ENCODE measurements around the gene TNFRSF8.
"Not testable (repeated sequence)": the region's sequence is repeated elsewhere in the genome, so short reads cannot be mapped to it uniquely, and the experiment has no call there.

TNFRSF8 gene

DNA sequence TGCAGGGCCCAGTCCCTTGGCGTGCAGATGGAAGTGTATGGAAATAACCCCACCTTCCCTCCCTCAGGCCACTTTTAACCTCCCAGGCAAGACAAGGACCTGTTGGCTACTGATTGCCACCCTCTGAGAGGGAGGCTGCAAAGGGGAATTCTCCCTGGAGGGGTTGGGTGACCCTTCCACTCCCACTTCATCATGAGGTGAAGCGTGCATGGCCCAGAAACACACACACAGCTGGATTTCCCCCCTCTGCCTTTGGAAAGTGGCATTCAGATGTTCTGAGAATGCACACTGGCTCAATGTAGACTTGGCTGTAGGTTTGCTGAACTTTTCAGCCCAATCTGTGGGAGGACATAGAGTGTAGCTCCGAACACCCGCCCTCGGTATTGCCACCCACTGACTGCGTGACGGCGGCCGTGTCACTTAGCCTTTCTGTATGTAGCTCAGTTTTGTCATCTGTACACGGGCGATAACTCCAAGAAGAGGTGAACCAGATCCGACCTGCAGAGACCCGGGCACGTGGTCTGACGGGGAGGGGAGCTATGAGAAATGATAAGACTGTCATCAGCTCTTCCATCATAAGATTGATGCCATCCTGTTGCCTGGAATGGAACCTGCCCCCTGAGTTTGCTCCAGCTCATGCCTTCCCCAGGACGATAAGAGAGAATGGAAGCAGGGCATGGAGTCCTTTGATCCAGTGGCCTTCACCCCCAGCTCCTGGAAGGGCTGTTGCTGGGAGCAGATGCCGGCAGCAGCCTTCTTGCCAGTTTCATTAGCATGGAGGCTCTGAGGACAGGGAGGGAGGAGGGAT, 24.5 kb upstream of the TNFRSF8 start:
- DNase-seq (ENCODE audit: low read depth in 2 of 2, low spot score in 1 of 2), result no peak

DNA sequence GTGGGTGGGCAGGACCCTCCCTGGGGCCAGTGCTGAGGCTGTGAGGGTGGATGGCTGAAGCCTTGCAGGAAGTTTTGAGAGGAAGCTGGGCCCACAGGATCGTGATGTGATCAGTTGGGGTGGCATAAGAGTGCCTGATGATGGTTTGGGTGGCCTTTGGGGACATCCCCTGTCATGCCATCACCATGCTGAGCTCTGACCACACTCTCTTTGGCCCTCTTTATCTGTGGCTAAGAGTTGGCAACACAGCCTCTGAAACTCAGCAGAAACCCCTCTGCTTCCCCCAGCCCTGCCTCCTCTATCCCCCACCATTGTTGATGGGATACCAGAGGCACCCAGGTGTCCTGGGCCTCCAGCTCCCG, 24.0 kb upstream of the TNFRSF8 start:
- DNase-seq (ENCODE audit: low read depth in 2 of 2, low spot score in 1 of 2), result no peak

DNA sequence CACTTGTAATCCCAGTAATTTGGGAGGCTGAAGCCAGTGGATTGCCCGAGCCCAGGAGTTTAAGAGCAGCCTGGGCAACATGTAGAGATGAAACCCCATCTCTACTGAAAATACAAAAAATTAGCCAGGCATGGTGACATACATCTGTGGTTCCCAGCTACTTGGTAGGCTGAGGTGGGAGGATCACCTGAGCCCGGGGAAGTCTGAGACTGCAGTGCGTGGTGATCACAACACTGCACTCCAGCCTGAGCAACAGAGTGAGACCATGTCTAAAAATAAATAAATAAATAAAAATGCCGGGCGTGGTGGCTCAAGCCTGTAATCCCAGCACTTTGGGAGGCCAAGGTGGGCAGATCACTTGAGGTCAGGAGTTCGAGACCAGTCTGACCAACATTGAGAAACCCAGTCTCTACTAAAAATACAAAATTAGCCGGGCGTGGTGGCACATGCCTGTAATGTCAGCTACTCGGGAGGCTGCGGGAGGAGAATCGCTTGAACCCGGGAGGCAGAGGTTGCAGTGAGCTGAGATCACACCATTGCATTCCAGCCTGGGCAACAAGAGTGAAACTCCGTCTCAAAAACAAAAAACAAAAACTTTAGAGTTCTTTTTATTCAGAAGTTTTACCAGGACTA, 23.2 kb upstream of the TNFRSF8 start:
- DNase-seq (ENCODE audit: low read depth in 2 of 2, low spot score in 1 of 2), result not testable (repeated sequence)

DNA sequence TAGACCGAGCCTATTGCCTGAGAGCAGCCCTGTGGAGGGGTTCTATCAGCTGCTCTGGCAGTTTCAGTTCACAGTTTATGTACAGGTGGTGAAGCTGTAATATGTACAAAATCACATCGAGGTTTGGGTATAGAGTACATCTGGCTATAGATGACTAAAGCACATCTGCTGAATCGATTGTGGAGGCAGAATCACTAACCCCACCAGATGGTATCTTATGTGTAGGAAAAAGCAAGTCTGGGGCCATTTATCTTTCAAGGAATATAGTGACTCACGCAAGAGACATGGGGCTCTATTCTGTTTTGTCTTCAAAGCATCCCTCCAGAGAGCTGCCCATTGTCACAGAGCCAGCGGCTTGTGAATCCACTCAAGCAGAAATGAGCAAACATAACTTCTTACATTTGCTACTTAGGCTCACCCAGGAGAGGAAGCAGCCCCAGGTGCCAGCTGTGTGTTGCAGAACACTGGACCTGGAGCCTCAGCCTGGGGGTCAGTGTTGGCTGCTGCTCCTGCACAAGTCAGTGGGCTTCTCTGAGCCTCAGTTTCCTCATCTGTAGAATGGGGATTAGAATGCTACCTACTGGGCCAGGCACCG, 22.5 kb upstream of the TNFRSF8 start:
- DNase-seq (ENCODE audit: low read depth in 2 of 2, low spot score in 1 of 2), result no peak

DNA sequence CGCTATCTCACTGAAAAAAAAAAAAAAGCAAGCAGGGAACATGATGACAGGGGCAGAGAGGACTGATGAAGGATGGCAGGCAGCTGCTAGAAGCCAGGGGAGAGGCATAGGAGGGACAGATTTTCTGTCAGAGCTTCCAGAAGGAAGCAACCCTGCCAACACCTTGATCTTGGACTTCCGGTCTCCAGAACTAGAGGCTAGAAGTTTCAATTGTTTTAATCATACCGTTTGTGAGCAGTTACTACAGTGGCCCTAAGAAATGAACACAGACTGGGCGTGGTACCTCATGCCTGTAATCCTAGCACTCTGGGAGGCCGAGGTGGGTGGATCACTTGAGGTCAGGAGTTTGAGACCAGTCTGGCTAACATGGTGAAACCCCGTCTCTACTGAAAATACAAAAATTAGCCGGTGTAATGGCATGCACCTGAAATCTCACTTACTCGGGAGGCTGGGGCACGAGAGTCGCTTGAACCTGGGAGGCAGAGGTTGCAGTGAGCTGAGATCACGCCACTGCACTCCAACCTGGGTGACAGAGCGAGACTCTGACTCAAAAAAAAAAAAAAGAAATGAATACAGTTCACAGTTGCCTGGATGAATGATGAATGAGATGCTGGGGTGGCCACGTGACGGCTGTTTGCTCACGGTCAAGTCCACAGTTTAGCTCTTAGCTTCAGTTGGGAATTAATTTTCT, 18.8 kb upstream of the TNFRSF8 start:
- DNase-seq (ENCODE audit: low read depth in 2 of 2, low spot score in 1 of 2), result not testable (repeated sequence)

DNA sequence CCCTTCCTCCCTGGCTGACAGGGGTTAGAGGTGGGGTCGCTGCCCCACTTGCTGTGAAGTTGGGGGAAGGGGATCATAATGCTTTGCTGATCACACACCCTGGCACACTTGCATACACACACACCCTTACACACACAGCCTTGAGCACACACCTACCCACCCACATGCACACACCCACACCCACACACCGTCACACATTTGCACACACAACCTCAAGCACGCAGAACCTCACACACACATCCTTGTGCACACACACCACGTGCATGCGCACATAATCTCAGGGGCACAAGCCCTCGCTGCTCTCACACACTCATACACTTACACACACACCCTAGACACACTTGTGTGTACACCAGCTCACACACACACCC, 16.4 kb upstream of the TNFRSF8 start:
- no peak for DNase-seq (ENCODE audit: low read depth in 2 of 2, low spot score in 1 of 2)

DNA sequence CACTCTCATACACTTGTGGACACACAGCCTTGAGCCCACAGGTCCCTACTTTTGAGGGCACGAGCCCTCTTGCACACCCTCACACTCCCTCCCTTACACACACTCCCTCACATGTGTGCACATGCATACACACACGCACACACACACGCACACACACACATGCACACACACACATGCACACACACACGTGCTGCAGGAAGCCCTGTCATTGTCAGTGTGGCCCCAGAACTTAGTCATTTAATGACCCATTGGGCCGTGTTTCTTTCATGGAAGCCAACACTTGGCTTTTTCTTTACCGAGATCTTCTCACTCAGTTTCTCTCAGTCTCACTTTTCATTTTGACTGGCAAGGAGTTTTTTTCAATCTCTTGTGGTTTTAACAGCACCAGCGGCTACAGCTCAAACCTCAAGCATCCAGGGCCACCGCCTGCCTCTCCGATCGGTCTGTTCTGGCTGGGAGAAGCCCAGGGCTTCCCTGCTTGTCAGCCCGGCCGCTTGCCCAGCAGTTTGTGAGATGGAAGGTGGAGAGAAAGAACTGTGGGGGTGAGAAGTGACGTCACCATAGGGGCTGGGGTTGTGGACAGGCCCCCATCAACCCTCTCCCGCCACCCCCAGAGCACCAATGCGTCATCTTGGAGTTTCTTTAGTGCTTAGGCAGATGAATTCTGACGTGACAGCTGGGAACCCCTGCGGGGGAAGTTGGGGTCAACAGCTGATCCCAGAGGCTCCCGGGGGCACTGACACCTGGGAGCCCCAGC, 15.8 kb upstream of the TNFRSF8 start:
- peak; percentile 12 to 33 for DNase-seq (ENCODE audit: low read depth in 2 of 2, low spot score in 1 of 2)

DNA sequence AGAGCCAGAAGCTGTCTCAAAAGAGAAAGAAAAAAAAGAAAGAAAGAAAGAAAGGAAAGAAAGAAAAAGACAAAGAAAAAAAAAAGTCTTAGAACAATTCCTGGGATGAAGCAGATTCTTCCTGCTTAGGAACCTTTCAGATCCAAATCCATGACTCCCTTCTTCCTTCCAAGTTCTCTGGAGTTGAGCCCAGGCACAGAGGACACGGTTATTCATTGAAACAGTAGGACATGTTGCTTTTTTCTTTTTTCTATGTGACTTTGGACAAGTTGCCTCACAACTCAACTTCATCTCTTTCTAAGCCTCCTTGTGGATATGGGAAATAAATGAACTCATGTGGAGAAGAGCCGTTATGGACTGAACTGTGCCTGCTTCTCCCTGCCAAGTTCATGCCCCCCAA, 14.7 kb upstream of the TNFRSF8 start:
- no peak for DNase-seq (ENCODE audit: low read depth in 2 of 2, low spot score in 1 of 2)

DNA sequence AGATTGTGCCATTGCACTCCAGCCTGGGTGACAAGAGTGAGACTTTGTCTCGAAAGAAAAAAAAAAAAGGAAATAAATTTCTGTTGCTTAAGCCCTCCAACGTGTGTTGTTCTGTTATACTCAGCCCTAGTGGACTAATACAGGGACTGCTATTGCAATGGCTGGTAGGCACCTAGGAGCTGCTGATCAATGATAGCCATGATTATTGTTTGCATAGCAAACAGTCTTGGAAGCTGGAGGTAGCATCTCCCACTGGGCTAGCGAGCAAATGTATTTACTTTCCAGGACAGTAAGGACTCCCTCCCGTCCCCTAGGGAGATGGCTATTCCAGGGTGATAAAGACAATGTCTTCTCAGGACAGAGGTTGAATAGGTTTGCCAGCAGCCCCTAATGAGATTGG, 13.5 kb upstream of the TNFRSF8 start:
- DNase-seq (ENCODE audit: low read depth in 2 of 2, low spot score in 1 of 2), result no peak

DNA sequence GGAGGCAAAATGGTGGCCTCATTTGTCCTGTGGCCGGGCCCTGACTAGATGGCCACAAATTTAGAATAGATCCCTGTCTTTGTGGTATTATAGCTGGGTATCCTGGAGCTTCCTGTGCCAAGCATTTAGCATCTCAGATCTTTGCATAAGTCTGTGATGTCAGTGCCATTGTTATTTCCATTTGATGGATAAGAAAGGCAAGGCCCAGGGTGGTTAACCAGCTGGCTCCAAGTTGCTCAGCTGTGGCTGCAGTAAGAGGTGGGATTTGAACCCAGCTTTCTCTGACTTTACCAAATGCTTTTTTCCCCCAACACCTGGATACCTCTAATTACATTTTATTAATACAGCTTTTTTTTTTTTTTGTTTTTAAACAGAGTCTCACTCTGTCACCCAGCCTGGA, 11.7 kb upstream of the TNFRSF8 start:
- DNase-seq (ENCODE audit: low read depth in 2 of 2, low spot score in 1 of 2), result no peak

DNA sequence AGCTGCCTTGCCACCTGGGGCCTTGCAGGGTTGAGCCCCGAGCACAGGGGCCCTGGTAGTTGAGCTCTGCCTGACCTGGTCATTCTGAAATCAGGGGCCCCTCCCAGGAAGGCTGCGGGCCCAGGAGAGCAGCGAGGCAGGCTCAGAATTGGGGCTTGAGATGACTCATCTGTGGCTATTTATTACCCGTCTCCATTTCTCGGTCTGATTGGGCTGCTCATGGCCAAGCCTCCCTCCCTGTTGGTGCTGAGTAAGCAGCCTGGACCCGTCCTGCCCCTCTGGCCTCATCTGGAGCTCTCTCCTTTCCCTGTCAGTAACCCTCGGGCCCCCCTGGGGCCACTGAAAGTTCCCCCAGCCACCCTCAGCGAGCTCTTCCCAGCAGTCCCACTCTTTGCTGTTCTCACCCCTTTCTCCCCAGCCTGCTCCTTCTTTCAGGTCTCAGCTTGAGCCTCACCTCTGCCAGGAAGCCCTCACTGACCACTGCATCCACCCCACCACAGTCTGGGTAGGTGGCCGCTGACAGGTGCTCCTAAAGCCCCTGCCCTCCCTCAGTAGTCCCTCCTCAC, 11.0 kb upstream of the TNFRSF8 start:
- no peak for DNase-seq (ENCODE audit: low read depth in 2 of 2, low spot score in 1 of 2)

DNA sequence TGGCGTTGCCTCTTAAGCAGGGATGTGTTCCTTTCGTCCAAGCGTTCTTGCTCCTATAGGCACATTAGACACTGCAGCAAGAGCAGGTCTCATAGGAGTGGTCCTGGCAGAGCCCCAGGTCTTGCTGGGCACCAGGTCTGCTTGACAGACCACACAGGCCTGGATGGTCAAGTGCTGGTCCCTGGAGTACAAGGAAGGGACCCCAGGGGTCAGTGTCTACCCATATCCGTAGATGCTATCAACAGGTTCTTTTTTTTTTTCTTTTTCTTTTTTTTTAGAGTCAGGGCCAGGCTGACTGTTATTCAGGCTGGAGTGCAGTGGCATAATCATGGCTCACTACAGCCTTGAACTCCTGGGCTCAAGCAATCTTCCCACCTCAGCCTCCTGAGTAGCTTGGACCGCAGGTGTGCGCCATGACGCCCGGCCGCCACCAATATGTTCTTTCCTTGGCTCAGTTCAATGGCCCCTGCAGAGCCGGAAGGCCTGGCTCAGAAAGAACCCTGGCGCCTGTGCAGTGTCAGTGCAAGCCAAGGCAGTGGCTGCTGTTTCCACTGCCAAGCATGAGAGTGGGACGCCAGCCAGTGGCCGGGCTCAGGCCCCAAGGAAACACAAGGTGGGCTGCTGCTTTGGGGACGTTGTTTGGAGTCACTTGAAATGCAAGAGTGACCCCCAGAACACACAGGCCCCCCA, 10.0 kb upstream of the TNFRSF8 start:
- DNase-seq (ENCODE audit: low read depth in 2 of 2, low spot score in 1 of 2), result no peak

DNA sequence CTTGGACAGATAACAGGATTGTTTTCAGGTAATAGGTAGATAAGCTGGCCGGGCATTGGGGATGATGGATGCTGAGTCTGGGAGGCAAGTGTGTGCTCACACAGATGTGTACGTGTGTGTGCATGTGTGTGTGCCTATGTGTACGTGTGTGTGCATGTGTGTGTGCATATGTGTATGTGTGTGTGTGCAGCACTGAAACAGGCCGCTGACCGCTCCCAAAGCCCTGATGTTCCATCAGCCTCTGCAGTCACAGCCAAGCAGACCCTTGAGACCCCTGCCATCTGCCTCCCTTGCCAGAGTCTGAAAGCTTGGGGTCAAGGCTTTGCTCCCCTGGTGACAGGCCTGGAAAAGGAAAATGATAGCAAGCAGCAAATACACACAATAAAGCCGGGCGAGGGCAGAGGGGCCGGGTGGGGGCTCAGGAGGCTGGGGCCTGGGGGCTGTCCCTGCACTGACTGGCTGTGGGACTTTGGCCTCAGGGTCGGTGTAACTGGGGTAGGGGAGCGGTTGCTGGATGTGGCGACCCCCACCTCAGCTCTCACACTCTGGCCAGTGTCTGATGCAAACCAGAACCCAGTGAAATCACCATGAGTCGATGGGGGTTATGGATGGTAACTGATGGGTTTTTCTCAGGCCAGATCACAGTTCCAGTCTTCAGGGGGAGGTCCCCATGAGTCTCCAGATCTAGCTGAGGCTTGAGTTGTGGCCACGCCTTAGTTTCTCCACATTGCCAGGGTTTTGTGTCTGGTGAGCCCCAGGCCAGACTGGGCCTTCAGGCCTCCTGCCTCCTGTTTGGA, 9.2 kb upstream of the TNFRSF8 start:
- no peak for DNase-seq (ENCODE audit: low read depth in 2 of 2, low spot score in 1 of 2)

DNA sequence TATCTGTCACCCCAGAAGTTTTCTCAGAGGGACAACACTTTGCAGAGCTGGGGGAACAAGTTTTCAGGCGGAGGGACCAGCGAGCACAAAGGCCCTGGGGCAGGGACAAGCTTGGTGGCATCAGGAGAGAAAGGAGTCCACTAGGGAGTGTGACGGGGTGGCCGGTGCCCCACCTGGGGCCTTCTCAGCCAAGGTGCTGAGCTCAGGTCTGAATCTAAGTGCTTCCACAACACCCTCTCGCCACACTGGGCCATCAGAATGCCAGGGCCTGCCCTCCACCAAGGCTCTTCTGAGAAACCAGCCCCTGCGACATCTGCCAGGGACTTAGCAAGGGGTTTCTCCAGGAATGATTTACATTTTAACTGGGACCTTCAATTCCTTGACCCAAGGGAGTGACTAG, 7.8 kb upstream of the TNFRSF8 start:
- DNase-seq (ENCODE audit: low read depth in 2 of 2, low spot score in 1 of 2), result no peak

DNA sequence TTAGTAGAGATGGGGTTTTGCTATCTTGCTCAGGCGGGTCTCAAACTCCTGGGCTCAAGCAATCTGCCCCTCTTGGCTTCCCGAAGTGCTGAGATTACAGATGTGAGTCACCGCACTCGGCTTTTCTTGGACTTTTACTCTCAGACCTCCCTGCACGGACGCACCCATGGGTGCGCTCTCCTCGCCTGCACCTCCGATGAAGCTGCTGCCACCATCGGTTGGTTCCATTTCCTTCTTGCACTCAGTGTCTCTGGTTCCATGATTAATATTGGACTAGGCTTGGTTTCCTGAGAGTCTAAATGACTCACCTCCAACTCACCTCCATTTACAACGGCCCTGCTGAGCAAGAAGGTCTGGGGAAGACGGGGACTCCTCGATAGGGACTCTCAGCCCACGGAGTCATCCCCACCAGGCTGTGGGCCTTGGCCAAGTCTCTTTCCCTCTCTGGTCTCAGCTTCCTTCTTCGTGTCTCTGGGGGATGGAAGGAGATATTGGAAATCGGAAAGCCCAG, 6.7 kb upstream of the TNFRSF8 start:
- no peak for DNase-seq (ENCODE audit: low read depth in 2 of 2, low spot score in 1 of 2)

DNA sequence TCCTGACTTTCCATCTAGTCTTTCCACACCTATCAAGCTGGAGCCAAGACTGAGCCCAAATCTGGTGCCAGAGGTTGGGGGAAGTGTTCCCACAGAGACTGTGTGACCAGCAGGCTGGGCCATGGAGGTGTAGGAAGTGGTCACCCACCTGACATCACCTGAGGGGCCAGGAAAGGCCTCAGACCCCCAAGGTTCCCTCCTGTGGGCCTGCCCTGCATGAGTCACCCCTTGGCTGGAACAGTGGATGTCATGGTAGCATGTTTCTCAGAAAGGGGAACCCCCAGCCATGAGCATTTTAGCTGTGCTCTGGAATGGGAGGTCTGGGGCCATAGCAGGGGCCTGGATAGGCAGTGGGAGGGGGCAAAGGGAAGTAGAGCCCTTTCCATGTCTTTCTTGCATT, 5.7 kb upstream of the TNFRSF8 start:
- no peak for DNase-seq (ENCODE audit: low read depth in 2 of 2, low spot score in 1 of 2)

DNA sequence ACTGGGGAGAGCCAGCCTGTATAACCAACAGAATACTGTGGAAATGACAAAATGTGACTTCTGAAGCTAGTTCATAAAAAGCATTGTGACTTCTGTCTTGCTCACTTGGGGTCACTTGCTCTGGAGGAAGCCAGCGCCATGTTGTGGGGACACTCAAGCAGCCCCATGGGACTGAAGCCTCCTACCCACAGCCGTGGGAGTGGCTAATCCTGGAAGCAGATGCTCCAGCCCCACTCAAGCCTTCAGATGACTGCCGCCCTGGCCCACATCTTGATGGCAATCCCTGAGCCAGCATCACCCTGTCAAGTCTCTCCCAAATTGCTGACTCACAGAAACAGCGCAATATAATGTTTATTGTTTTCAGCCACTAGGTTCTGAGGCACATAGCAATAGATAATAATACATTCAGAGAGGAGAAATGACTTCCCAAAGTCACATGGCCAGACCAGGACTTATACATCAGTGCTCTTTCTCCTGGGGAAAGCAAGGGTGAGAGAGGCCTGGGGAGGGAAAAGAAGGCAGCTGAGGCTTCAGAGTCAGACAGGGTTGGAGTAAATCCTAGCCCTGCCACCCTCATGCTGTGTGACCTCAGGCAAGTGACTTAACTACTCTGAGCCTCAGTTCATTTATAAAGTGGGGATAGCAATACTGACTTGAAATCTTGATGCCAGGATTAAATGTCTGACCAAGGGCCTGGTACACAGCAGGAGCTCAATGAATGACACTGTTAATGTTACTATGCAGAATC, 5.0 kb upstream of the TNFRSF8 start:
- no peak for DNase-seq (ENCODE audit: low read depth in 2 of 2, low spot score in 1 of 2)

DNA sequence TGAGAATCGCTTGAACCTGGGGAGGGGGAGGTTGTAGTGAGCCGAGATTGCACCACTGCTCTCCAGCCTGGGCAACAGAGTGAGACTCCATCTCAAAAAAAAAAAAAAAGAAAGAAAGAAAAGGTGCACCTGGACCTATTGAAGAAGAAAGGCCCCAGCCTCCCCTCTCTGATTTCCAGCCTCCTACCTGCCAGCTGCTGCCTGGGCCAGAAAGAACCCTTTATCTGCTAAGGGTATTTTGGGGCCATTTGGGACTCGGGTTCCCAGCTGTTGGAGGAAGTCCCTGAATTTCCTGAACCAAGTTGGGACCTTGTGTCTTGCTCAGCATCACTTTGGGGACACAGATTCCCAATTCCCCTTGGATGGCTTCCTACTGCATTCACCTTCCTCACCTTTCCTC, 3.9 kb upstream of the TNFRSF8 start:
- no peak for DNase-seq (ENCODE audit: low read depth in 2 of 2, low spot score in 1 of 2)

Data from stimulated activated CD8-positive, alpha-beta memory T cell treated with anti-CD3 and anti-CD28 coated beads, Interleukin-4, amount 100 ng/mL, for 4 hours (primary cell).